ENCODE data around the gene TUSC2.

The TUSC2 gene

DNA sequence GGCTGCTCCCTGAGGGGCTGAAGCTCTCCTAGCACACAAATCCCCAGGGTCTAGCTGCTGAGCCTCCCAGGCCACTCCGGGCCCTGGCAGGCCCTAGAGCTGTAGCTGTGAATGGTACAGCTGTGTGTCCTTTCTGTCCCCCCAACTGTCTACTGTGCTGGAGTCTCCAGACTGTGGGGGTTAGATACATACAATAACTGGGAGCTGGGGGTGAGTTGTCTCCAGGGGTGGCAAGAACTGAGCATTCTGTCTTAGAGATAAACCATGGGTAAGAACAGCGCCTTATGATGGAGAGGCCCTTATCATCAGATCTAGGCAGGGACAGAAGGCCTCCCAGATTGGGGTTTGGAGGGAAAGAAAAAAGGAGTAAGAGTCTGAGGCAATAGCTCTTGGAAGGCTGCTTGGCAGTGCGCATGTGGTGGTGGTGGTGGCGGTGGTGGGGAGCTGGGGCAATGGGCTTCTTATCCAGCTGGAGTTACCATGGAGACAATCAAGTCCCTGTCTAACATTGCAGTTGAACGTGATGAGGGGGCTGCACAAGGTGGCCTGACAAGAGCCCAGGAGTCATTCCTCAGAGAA is 26.3 kb upstream of the TUSC2 start:
- no peak for DNase-seq

DNA sequence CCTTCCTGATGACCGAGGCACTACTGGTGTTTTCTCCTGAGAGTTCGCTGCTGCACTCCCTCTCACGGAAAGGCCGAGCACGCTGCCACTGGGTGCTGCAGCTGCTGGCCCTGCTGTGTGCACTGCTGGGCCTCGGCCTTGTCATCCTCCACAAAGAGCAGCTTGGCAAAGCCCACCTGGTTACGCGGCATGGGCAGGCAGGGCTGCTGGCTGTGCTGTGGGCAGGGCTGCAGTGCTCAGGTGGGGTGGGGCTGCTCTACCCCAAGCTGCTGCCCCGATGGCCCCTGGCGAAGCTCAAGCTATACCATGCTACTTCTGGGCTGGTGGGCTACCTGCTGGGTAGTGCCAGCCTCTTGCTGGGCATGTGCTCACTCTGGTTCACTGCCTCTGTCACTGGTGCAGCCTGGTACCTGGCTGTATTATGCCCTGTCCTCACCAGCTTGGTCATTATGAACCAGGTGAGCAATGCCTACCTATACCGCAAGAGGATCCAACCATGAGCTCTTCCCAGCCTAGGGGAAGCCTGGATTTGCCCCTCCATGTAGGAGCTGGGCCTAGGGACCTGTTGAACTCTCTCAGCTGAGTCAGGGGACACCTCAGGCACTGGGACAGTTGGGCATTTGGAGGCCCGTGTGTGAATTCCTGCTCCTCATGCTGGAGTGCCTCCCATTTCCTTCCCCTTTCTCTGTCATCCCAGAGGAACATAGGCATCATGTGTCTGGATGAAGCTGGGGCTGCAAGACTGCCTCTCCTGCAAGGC is 25.4 kb upstream of the TUSC2 start:
- DNase-seq: no peak

DNA sequence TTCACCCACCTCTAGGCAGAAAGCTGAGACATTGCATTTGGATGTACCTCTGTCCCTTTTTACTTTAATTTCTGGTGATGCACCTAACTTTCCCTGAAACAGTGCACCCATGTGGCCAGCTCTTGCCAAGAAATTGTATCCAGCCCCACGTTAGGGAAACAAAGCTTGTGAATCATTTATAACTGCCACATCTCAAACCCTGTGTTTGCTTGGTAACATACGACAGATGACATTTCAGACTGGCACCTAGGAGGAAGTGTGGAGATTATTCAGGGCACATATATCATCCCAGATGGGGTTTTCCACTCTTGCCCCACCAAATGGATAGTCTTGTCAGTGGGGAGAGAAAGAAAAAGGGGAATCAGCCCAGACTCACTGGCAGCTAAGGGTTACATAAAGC is 24.8 kb upstream of the TUSC2 start:
- no peak for DNase-seq

DNA sequence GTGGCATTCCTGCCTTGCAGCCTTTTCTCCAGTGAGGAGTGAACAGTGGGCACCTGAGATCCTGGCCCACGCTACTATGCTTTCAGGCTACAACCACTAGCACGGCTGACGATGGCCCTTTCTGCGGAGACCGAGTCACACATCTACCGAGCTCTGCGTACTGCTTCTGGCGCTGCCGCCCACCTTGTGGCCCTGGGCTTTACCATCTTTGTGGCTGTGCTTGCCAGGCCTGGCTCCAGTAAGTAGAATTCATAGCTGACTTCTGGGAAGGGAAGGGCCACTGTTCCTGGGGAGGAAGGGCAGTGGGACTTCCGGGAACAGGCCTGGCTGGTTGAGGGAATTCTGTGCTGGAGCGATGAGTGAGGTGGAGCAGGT is 23.3 kb upstream of the TUSC2 start:
- no peak for DNase-seq

DNA sequence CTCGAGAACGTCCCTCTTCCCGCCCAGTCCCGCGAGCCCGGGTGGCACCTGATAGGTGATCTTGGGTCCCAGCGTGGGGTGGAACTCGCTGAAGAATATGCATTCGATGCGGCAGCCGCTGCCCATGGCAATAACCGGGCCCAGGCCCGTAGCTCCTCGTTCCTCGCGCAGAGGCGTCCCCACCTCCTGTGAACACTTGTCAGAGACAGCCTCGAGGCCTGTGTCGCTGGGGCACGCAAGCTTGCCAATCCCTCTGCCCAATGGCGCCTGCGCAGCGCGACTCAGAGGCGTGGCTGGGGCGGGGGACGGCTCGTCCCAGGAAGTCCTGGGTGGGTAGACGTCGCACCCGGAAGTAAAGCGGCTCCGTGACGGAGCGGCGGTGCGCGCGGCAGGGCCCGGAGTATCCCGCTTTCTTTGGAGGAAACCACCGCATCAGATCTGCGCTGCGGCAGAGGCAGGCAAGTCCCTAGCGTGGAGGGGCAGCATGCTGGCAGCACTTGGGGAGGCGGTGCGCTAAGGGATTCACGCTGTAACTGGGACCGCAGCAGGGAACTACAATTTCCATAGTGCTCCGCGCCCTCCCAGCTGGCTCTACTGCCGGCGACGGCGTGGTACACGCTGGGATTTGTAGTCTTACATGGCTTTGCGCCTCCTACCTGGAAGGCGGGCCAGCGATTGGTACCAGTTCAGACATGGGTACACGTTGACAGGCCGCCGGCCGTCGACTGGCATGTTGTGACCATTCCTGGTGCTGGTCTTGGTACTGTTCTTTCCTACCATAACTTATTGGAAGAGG is 22.7 kb upstream of the TUSC2 start, which contains the start of the genes CYB561D2 and NPRL2:
TSS of gene CYB561D2 (plus strand) at position 336 of the 796 bp plus-strand sequence. CDS start 572 bp downstream, outside the sequence.
TSS of gene NPRL2 (minus strand) at position 249 of the 796 bp plus-strand sequence. CDS start at position 126, 123 bp downstream.
- DNase-seq: peak; percentile 96

DNA sequence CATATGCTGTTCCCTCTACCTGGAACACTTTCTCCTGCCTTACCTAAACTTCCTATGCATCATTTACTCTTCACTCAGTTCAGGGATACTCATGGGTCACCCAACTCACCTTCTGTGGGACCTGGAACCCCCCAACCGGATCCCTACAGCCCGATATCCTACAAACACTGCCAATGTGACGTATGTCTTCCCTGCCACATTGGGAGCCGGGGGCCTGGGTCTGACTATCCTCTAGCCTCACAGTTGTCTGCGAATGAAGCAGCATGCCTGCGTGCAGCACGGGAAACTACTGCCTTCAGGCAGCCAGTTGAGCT is 22.1 kb upstream of the TUSC2 start:
- DNase-seq: no peak

DNA sequence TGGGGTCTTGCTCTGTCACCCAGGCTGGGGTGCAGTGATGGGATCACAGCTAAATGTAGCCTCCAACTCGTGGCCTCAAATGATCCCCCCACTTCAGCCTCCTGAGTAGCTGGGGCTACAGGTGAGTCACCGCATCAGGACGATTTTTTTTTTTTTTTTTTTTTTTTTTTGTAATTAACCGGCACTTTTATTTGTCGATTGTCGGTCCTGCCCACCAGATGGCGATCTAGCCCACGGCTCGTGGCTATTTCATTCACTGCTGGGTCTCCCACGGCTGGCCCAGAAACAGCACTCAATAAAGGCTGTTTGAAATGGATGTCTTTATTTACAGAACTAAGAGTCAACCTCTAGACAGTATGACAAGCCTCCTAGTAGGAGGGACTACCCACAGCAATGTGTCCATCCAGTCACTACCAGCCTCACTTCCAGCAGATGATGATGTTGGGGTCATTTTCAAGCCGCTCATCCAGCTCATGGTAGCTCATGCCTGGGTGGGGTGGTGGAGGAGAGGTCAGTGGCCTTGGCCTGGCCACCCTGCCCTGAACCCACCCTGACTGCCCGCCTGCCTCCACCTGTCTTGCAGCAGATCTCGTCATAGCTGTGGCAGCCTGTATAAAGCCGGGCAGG is 19.3 kb upstream of the TUSC2 start:
- peak; percentile 77 for DNase-seq

DNA sequence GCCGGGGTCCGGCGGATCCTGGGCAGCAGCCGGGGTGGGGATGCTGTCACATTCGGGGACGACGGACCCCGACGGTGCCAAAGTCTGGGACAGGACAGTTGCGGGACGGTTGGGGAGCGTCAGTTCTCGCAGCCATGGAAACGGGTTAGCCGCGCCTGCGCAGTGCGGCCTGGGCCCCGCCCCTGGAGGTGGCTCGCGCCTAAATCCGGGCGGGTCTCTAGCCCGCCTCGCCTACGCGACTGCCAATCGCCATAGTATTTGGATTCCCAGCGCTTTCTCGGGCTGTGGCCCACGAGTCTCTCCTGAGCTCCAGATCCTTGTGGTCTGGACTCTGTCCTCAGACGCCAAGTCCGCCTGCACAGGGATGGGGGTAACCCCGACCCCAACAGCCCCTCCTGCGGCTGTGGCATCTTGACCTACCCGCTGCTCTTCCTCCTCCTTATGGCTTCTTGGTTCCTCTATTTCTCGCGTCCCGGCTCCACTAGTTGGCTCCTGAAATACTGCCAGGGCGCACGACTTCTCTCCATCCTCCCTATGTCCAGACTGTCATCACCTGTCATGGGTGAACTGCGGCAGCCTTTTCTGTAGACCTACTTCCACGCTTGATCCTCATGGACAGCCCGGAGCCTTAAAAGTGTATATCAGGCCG is 17.7 kb upstream of the TUSC2 start, which contains the start of gene ZMYND10:
TSS of gene ZMYND10 (minus strand) at position 147 of the 649 bp plus-strand sequence. CDS start 153 bp downstream, outside the sequence.
- peak; percentile 76 for DNase-seq

DNA sequence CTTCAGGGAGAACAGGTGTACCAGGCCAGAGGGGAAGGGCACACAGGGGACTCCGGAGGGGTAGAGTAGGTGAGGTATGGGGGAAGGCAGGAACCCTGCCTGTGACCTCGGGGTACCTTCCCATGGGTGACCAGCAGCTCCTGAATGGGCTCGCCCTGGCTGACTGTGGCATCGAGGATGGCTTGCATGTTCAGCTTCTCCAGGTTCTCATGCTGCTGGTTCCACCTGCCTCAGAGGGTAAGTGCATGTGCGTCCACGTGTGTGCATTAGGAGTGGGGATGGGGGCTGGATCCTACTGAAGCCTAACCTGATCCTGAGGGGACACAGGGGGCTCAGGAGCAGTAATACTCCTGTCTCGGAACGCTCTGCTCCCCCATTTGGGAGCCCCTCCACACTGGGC is 17.0 kb upstream of the TUSC2 start:
- DNase-seq: no peak

DNA sequence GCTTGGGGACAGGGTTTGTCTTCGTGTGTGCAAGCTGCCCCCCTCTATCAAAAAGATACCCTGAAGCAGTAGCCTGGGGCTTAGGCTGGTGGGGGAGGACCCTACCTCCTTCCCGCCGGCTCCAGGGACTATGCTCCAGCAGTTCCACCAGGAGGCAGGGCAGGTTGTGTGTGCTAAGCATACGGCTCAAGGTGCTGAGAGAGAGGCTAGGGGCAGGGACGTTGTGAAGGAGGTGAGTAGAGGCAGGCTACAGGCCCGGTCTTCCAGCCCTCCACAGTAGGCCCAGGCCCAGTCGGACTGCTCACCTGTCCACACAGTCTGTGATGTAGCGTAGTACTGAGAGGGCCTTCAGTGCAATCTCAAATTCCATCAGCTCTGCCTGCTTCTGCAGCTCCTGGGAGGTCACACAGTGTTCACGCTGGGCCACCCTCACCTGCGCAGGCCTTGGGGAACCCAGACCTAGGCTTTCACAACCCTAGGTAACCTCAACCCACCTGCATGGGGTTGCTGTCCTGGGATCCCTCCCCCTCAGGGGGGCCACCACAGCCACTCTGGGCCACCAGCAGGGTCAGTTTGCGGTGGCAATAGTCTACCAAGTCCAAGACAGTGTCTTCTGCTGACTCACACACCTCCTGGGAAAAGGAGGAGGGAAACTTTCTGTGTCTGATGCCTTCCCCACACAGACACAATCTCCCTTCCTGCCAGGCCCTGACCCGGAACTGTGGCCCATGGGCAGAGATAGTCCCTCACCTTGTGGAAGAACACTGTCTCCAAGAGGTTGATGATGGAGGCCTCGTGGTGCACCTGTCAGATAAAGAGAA is 15.0 kb upstream of the TUSC2 start:
- DNase-seq: no peak

DNA sequence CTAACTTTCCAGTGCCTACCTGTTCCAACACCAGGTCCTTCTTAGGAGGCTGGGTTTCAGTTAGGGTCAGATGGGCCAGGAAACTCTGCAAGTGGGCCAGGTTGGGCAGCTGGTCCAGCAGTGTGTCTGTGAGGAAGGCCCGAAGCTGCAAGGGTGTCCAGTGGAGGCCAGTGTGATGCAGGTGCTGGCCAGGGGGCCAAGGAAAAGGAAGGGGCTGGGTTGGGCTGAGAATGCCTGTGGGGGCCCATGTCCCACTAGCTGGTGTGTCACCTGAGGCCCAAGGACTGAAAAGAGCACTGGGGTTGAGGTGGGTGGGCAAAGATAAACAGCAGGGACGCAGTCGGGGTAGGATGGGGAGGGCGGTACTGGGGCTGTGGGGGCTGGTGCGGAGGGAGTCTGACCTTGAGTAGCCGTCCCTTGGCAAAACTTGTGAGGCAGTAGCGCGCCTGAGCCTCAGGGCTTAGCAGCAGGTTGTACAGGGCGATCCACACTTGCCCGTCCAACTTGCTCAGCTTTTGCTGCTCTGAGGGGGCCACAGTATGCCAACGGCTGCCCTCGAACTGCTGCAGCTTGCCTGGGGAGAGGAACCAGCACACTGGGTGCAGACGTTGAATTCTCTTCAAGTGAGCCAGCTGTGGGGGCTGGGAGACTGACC is 14.1 kb upstream of the TUSC2 start:
- DNase-seq: no peak

DNA sequence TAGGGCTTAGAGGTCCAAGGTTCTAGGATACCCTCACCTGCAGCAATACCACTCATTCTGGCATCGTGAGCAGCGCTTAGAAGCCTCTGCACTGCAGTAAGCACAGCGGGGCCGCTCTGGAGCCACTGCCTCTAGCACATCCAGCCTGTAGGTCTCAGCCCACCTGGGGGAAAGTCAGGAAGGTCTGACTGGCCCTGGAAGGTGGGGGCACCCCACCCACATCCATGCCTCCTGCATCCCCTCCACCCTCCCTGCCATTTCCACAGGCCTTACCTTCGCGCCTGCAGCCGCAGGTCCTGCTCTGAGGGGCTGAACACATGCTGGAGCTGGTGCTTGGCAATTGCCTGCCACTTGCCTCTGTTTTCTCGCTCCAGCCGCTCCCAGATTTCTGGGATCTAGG is 13.5 kb upstream of the TUSC2 start:
- DNase-seq: no peak

DNA sequence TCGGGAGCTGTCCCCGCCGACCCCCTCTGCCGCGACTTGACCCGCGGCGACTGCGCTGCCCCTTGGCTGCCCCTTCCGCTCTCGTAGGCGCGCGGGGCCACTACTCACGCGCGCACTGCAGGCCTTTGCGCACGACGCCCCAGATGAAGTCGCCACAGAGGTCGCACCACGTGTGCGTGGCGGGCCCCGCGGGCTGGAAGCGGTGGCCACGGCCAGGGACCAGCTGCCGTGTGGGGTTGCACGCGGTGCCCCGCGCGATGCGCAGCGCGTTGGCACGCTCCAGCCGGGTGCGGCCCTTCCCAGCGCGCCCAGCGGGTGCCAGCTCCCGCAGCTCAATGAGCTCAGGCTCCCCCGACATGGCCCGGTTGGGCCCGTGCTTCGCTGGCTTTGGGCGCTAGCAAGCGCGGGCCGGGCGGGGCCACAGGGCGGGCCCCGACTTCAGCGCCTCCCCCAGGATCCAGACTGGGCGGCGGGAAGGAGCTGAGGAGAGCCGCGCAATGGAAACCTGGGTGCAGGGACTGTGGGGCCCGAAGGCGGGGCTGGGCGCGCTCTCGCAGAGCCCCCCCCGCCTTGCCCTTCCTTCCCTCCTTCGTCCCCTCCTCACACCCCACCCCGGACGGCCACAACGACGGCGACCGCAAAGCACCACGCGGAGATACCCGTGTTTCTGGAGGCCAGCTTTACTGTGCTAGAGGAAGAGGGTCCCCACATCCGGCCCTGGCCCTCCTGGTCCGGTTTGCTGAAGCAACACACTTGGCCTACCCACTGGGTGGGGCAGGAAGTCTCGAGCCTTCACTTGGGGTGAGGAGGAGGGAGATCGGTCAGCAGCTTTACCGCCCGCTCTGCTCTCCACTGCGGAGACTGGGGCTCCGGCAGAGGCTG is 12.7 kb upstream of the TUSC2 start, which contains the start of gene RASSF1:
TSS of gene RASSF1 (minus strand) at position 389 of the 882 bp plus-strand sequence. CDS start at position 358, 31 bp downstream.
- peak; percentile 86 for DNase-seq

DNA sequence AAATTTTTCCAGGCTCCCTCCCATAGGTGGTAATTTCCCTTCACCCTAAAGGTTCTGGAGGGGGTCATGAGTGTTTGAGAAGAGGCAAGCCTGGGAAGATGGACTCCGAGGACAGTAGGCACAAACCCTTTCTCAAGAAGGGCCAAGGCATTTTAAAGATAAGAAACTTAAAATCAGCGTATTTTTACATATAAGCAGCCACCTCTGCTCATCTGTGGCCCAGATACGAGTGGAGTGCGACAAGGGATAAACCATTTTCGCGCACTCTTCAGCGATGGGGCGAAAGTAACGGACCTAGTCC is 12.1 kb upstream of the TUSC2 start:
- DNase-seq: no peak

DNA sequence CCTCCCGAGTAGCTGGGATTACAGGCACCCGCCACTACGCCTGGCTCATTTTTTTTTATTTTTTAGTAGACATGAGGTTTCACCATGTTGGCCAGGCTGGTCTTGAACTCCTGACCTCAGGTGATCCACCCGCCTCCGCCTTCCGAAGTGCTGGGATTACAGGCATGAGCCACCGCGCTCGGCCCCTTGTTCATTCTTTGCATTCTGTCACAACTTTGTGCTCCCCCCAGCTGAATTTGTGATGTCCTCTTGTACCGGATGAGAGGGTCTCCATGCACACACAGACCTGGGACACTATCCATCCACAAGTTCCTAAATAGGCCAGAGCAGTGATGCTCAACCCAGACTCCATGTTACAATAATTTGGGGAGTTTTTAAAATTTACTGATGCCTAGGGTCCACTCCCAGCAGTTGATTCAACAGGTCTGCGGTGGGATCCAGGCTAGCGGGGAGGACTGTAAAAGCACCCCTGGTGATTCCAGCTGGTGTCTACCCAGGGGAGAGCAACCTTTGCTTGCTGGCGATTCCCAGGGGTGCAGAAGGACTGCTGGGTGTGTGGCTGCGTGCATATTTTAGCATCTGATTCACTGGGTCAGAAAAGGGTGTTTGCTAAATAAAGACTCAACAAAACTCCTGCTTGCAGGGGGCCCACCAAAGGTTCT is 11.6 kb upstream of the TUSC2 start:
- no peak for DNase-seq

DNA sequence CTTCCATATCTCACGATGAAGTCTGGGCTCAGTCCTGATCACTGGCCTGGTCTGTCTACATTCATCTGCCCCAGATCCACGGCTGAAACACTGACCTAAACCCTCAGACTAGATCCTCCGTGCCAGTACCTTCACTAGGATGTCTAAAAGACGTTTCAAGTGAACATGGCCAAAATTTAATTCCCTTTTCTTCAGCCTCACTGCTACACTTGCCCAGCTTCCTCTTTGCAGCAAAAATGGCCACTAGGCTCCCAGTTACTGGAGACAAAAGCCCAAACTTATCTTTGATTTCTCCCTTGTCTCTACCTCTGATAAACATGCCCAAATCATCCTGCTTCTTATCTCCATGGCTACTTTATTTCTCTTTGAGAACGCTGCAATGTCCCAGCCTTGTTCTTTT is 10.9 kb upstream of the TUSC2 start:
- no peak for DNase-seq

DNA sequence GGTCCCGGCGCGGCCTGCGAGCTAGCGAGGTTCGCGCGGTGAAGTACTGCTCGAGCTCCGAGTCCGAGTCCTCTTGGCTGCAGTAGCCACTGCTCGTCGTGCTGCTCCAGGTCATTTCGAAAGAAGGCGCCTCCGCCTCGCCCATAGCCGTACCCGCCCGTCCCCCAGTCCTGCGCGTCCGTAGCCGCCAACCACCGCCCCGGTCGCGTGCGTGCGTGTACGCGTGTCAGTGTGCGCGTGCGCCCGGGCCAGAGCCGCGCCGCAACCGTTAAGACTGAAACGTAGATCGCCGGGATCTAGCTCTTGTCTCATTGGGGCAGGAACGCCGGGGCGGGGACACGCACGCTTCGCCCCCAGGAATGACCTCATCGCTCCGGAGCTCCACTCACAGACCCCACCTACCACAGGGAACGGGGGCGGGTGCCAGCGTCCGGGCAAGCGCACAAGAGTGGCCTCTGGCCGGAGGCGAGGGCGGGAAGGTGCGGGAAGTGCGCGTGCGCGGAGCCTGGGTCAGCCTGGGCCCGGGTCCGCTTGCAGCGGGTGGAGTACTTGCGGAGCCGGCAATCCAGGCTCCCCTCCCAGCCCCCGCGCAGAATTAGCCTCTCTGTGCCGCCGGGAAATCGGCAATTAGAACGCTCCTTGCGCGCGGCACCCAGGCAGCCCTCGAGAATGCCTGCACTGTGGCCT is 9.3 kb upstream of the TUSC2 start:
- peak; percentile 99 for DNase-seq

DNA sequence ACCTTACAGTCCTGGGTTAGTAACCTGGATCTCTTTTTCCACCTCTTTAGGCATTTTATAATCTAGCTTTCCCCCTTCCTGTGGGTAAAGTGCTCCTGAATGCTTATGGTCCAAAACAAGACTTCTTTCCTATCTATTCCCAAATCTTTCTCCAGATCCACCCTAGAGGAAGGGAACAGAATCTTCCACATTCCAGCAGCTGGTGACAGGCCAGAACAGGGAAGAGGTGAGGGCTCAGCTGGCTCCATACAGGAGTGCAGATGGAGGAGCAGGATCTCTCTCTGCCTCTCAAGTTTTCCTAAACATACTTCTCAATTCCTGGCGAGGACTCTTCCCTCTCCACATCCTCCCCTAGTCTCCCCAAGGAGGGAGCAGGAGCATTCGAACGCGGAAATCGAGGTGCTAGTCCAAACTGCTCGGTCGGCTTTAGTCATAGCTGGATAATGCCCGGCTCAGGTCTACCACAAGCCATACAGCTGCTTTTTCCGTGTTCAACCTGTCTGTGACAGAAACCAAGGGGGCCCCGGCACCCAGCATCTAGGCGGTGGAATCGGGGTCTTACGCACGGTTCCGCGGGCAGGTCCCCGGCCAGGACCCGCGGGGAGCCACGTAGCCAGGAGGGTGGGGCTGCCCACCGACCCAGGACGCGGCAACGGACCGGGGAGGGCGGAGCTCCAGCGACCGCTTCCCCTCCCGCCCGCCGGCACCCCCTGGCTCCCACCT is 8.6 kb upstream of the TUSC2 start:
- DNase-seq: no peak
